GM23338 (cell line): ENCODE measurements around the gene GPR61. TPM values are rescaled to one million over a fixed set of nuclear protein-coding genes. Genes with fewer than 3 reads are reported as not detected.

Source experiments
- ATAC-seq: fragments of 200-7000 bp; cut with Tn5 transposase; 3 replicates; pipeline ENCODE4 v1.9.1; 2020
- DNase-seq: peaks from one replicate; pipeline ENCODE4 v3.0.0-alpha.2; 2015; ENCODE audit warnings: low spot score
- H2AFZ ChIP-seq: fragments of 200-600 bp; sonication (generic); 2 replicates; pipeline ENCODE4 v1.8.0; 2016; ENCODE audit warnings: antibody characterized with exemption, mild to moderate bottlenecking, moderate library complexity
- H3F3A ChIP-seq: fragments of 200-600 bp; sonication (generic); replicated peaks from 2 replicates; pipeline ENCODE4 v1.8.0; 2017; ENCODE audit warnings: antibody characterized with exemption, mixed run types, low read depth
- H3K27ac ChIP-seq: fragments of 200-600 bp; sonication (generic); 2 replicates; pipeline ENCODE4 v1.6.1; 2016; ENCODE audit warnings: low read depth
- H3K27me3 ChIP-seq: fragments of 200-600 bp; sonication (generic); 2 replicates; pipeline ENCODE4 v1.8.0; 2016; ENCODE audit warnings: mild to moderate bottlenecking, mixed run types, moderate library complexity; ENCODE audit not compliant: insufficient read depth
- H3K36me3 ChIP-seq: fragments of 200-600 bp; sonication (generic); 2 replicates; pipeline ENCODE4 v1.8.0; 2016; ENCODE audit warnings: mild to moderate bottlenecking; ENCODE audit not compliant: insufficient read depth
- H3K4me1 ChIP-seq: fragments of 200-600 bp; sonication (generic); 2 replicates; pipeline ENCODE4 v1.8.0; 2016; ENCODE audit warnings: mild to moderate bottlenecking, moderate library complexity; ENCODE audit not compliant: insufficient read depth
- H3K4me2 ChIP-seq: fragments of 200-600 bp; sonication (generic); 2 replicates; pipeline ENCODE4 v1.7.1; 2017; ENCODE audit warnings: mixed run types
- H3K4me3 ChIP-seq: fragments of 200-600 bp; sonication (generic); 2 replicates; pipeline ENCODE4 v1.6.1; 2016; ENCODE audit warnings: mixed run types
- H3K79me2 ChIP-seq: fragments of 200-600 bp; sonication (generic); replicated peaks from 2 replicates; pipeline ENCODE4 v1.8.0; 2017; ENCODE audit warnings: mild to moderate bottlenecking; ENCODE audit not compliant: insufficient read depth
- H3K9me2 ChIP-seq: fragments of 200-600 bp; sonication (generic); 2 replicates; pipeline ENCODE4 v1.8.0; 2017; ENCODE audit not compliant: insufficient read depth
- H4K20me1 ChIP-seq: fragments of 200-600 bp; sonication (generic); replicated peaks from 2 replicates; pipeline ENCODE4 v1.8.0; 2017; ENCODE audit warnings: mild to moderate bottlenecking; ENCODE audit not compliant: insufficient read depth
- H3K27ac Mint-ChIP-seq: 2 replicates; pipeline ENCODE4 v1.8.0; 2020; ENCODE audit warnings: inconsistent platforms, mild to moderate bottlenecking, moderate library complexity, mixed read lengths
- H3K27me3 Mint-ChIP-seq: 3 replicates; pipeline ENCODE4 v1.8.0; 2022; ENCODE audit warnings: low read depth, mild to moderate bottlenecking, moderate library complexity, mixed read lengths, inconsistent platforms; ENCODE audit not compliant: insufficient read depth, poor library complexity
- H3K36me3 Mint-ChIP-seq: 3 replicates; pipeline ENCODE4 v1.8.0; 2021; ENCODE audit warnings: low read depth, mild to moderate bottlenecking, inconsistent platforms, moderate library complexity, mixed read lengths
- H3K4me1 Mint-ChIP-seq: 3 replicates; pipeline ENCODE4 v1.8.0; 2020; ENCODE audit warnings: mild to moderate bottlenecking, inconsistent platforms, mixed read lengths
- H3K4me3 Mint-ChIP-seq: 3 replicates; pipeline ENCODE4 v1.8.0; 2021; ENCODE audit warnings: moderate library complexity, mild to moderate bottlenecking, inconsistent platforms, mixed read lengths
- H3K9me3 Mint-ChIP-seq: 3 replicates; pipeline ENCODE4 v1.8.0; 2020; ENCODE audit warnings: moderate library complexity, mild to moderate bottlenecking, inconsistent platforms, mixed read lengths
- ETS1 ChIP-seq: IDR thresholded peaks from 2 replicates; pipeline ENCODE4 v1.6.1; 2016; ENCODE audit warnings: antibody characterized with exemption
- EZH2phosphoT487 ChIP-seq: fragments of 200-600 bp; sonication (generic); IDR thresholded peaks from one replicate; pipeline ENCODE4 v1.8.1; 2018; ENCODE audit warnings: antibody characterized with exemption; ENCODE audit not compliant: unreplicated experiment
- NANOG ChIP-seq: IDR thresholded peaks from 2 replicates; pipeline ENCODE4 v1.6.1; 2016; ENCODE audit warnings: antibody characterized with exemption, borderline replicate concordance
- POLR2AphosphoS5 ChIP-seq: IDR thresholded peaks from 2 replicates; pipeline ENCODE4 v1.6.1; 2016; ENCODE audit warnings: antibody characterized with exemption, low read depth
- REST ChIP-seq: IDR thresholded peaks from one replicate; pipeline ENCODE4 v1.6.1; 2018; ENCODE audit warnings: antibody characterized with exemption; ENCODE audit not compliant: unreplicated experiment
- ZNF462 ChIP-seq: fragments of 250-450 bp; sonication (Bioruptor Pico); IDR thresholded peaks from 2 replicates; pipeline ENCODE4 v1.5.0; 2020; ENCODE audit warnings: mild to moderate bottlenecking, moderate library complexity
- polyA plus RNA-seq: library from polyadenylated mRNA; unstranded; fragments of >200 nt; fragmentation: Nextera tagmentation; extraction: Ambion mirVana; gene quantifications from 2 replicates; pipeline ENCODE4 v1.2.1, GENCODE V29; 2016
- total RNA-seq: library from RNA; depleted of rRNA; stranded (reverse); fragments of >200 nt; shearing (Covaris generic); gene quantifications from 2 replicates; pipeline ENCODE4 v1.2.3, GENCODE V29; 2014

The GPR61 gene
- total and polyA plus RNA-seq, 2 experiments from 2014 or later: 0.13 TPM; not detected in 1

GRCh38 chr1:109532365-109533136 is 7.1 kb upstream of the GPR61 start (continued):
- peak; percentile 52; the same call in 1 of the 2 replicates for TF ChIP-seq ZNF462 (CRISPR knock-in tag)

- peaks cover 11% of the 10 kb centered on the region for H3K4me1 Mint-ChIP-seq
- TF ChIP-seq POLR2AphosphoS5 (no peak), ETS1 (no peak), EZH2phosphoT487 (no peak), NANOG (no peak), REST (no peak)
Measured at GRCh38 chr1:109534307-109534858, 5.3 kb upstream of the GPR61 start.

More at GRCh38 chr1:109534307-109534858, 5.3 kb upstream of the GPR61 start:
- Histone ChIP-seq H3F3A (no peaks in the 10 kb centered on the region), H4K20me1 (no peaks in the 10 kb centered on the region), H3K4me3 (no peak overlapping the region), H3K79me2 (no peaks in the 10 kb centered on the region), H3K27me3 (no peaks in the 10 kb centered on the region), H3K9me2 (no peaks in the 10 kb centered on the region), H3K27ac (no peak overlapping the region), H2AFZ (no peak overlapping the region), H3K36me3 (no peaks in the 10 kb centered on the region), H3K4me1 (peaks cover 4% of the 10 kb centered on the region; the same call in 1 of the 2 replicates), H3K4me2 (no peak overlapping the region)
- Mint-ChIP-seq H3K27ac (no peak overlapping the region), H3K36me3 (no peaks in the 10 kb centered on the region), H3K4me3 (no peak overlapping the region), H3K9me3 (no peaks in the 10 kb centered on the region), H3K27me3 (peaks cover 12% of the 10 kb centered on the region)
- no peak for ATAC-seq
- no peak for DNase-seq
